HepG2 (cell line): ENCODE results near the gene PCIF1. TPM values are rescaled to one million over a fixed set of nuclear protein-coding genes. Genes with fewer than 3 reads are reported as not detected.

Source experiments
- CAMTA2 ChIP-seq: sonication (generic); formaldehyde crosslinking; IDR thresholded peaks from 2 replicates; pipeline ENCODE4 v1.4.0; 2020; ENCODE audit warnings: mild to moderate bottlenecking, missing genetic modification reagents, borderline replicate concordance
- CTCF ChIP-seq: sonication (generic); formaldehyde crosslinking; IDR thresholded peaks from 2 replicates; pipeline ENCODE4 v1.5.0; 2020; ENCODE audit warnings: mild to moderate bottlenecking, missing genetic modification reagents, moderate library complexity
- ELK4 ChIP-seq: sonication (generic); formaldehyde crosslinking; IDR thresholded peaks from 2 replicates; pipeline ENCODE4 v1.9.0; 2021; ENCODE audit warnings: missing genetic modification reagents, borderline replicate concordance
- KLF13 ChIP-seq: sonication (generic); formaldehyde crosslinking; IDR thresholded peaks from 2 replicates; pipeline ENCODE4 v1.4.0; 2020; ENCODE audit warnings: mild to moderate bottlenecking, missing genetic modification reagents
- RERE ChIP-seq: IDR thresholded peaks from 2 replicates; pipeline ENCODE4 v1.6.1; 2016; ENCODE audit warnings: low read depth, missing genetic modification reagents, missing compliant biosample characterization
- SSRP1 ChIP-seq: IDR thresholded peaks from 2 replicates; pipeline ENCODE4 v1.6.1; 2016; ENCODE audit warnings: control low read depth
- ZNF614 ChIP-seq: IDR thresholded peaks from 2 replicates; pipeline ENCODE4 v1.6.1; 2018; ENCODE audit warnings: missing biosample characterization, missing genetic modification reagents, inconsistent platforms, borderline replicate concordance
- ZNF691 ChIP-seq: sonication (generic); formaldehyde crosslinking; IDR thresholded peaks from 2 replicates; pipeline ENCODE4 v1.4.0; 2020; ENCODE audit warnings: missing genetic modification reagents, low read depth, mild to moderate bottlenecking, borderline replicate concordance
- polyA plus RNA-seq, 8 experiments: library from polyadenylated mRNA; depleted of rRNA in 3 of 8; stranded (reverse) in 7 of 8; unstranded in 1 of 8; fragments of >200 nt; fragmentation: Illumina TruSeq in 4 of 8; extraction: Trizol in 4 of 8; gene quantifications; 2 replicates each; pipeline versions ENCODE4 v1.2.1 to v1.2.3, GENCODE V29; 2011 to 2016; ENCODE audit warnings: low read depth in 4 of 8, missing spikeins in 1 of 8, mixed read lengths in 1 of 8; ENCODE audit not compliant: insufficient read depth in 1 of 8
- total RNA-seq, 5 experiments: library from RNA; depleted of rRNA; stranded (reverse); fragments of >200 nt; fragmentation: Illumina TruSeq; extraction: Trizol; gene quantifications; 2 replicates each; pipeline ENCODE4 v1.2.3, GENCODE V29; 2016; ENCODE audit warnings: low read depth in 1 of 5

PCIF1 gene
- total and polyA plus RNA-seq, 2 of the 13 experiments (the other 11 are each of a cell fraction or from before 2014, with no cell fraction given) = 20.9 to 24.4 TPM

- TF ChIP-seq ZNF691 (CRISPR knock-in tag) (no peak), RERE (CRISPR knock-in tag) (no peak), SSRP1 (CRISPR knock-in tag) (no peak), CAMTA2 (CRISPR knock-in tag) (no peak), ZNF614 (no peak), KLF13 (CRISPR knock-in tag) (no peak), ELK4 (CRISPR knock-in tag) (no peak), CTCF (CRISPR knock-in tag) (no peak)
Observed at GRCh38 chr20:45943613-45944012, 9.1 kb downstream of the PCIF1 start (continued).
